Measurements from ENCODE around the gene SNCAIP. TPM values are rescaled to one million over a fixed set of nuclear protein-coding genes. Genes with fewer than 3 reads are reported as not detected.

SNCAIP gene
- total and polyA plus RNA-seq, 7 donors, result 0.18 to 0.87 (median 0.38) TPM

DNA sequence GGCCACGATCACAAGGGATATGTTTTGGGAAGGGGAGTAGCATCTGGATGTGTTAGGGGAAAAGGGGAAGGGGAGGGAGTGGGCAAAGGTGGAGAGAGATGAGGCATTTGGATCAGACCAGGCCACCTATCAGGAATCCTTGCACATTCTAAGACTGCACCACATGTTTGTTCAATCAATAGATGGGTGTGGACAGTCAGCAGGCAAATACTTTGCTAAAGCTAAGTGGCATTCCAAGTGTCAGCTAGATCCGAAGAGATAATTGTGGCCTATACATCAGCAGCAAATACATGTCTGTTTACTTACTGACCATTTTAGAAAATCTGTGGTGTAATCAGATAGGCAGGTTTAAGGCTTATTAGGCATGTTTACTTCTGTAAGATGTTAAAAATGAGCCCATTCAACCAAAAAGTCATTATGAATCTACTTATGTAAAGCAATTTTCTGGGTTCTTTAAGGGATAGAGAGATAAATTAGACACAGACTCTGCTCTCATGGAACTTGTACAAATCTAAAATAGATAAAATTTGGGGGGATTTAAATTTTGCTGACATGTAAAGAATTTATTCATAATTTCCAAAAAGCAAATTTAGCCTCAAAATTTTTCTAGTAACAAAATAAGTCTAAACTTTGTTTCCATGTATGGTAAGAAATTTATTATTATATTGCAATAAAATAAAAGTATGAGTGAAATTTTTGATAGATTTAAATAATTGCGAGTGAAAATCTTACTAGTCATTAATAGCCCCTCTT, 107.3 kb downstream of the SNCAIP start:
- TF ChIP-seq CTCF (IDR thresholded peaks at IDR 0.05), result no peak
- Histone ChIP-seq H3K36me3 (ENCODE audit: insufficient read depth in 1 of 2, low read depth in 1 of 2) (no peaks in the 10 kb centered on the region), H3K4me1 (no peaks in the 10 kb centered on the region), H3K9me3 (no peaks in the 10 kb centered on the region), H3K4me3 (no peak overlapping the region), H3K27me3 (ENCODE audit: insufficient read depth in 3 of 3, low read length in 2 of 3) (no peaks in the 10 kb centered on the region), H3K27ac (no peak overlapping the region)
- no peak for ATAC-seq
- intact Hi-C loops (cut with DNase I), result loop anchor here in 1 of 2 donors (10.0 kb wide), 1 partner anchor 225 kb away; no protein-coding TSS in a partner anchor
- WGBS, 3 donors, result 77 to 85% (median 81%) methylated on average over 3 of the region's 3 CpGs
- no peak for DNase-seq

- no peaks in the 10 kb centered on the region for H3K36me3 ChIP-seq (ENCODE audit: insufficient read depth in 1 of 2, low read depth in 1 of 2)
- H3K9me3 ChIP-seq, result no peaks in the 10 kb centered on the region
- no peak overlapping the region for H3K4me3 ChIP-seq
- intact Hi-C loops (cut with DNase I), result no loop called here
- WGBS, 3 donors, result 35 to 38% (median 35%) methylated on average over 6 of the region's 6 CpGs
- no peaks in the 10 kb centered on the region for H3K4me1 ChIP-seq
- H3K27me3 ChIP-seq (ENCODE audit: insufficient read depth in 3 of 3, low read length in 2 of 3), result no peaks in the 10 kb centered on the region
- DNase-seq, result no peak
- TF ChIP-seq CTCF (IDR thresholded peaks at IDR 0.05), result no peak
- ATAC-seq, result no peak
- no peak overlapping the region for H3K27ac ChIP-seq
These were observed 108.1 kb downstream of the SNCAIP start for GRCh38 chr5:122420091-122420490.

DNA sequence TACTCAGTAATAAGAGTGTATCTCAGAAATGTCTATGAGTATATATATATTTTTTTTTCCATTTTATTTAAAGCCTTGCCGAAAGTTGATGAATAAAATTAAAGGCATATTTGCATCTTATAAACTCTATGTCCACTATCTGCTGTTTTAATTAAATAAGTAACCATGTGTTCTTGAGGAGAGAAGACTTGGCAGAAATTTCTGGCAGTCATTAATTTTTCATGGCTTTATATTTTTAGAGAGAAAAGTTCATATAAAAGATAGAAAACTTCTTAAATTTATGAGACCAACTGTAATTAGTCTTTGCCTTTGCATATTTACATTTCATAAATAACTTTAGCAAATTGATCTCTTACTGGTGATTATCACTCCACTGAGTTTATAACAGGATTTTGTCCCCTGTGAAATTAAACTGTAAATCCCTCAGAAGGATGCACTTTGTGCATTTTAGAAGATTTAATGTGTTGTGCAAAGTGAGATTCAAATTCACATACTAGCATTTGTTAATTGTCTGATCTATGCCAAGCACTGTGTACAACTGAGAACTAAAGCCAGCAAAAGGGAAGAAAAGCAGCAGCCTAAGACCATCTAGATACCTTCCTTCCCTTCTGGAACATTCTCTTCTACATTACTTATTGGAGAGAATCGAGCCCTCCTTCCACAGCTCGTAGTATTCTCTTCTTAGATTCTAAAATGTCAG, 108.7 kb downstream of the SNCAIP start:
- 61 to 72% (median 66%) methylated on average over 3 of the region's 3 CpGs for WGBS, 3 donors
- Histone ChIP-seq H3K4me1 (no peaks in the 10 kb centered on the region), H3K4me3 (no peak overlapping the region), H3K36me3 (ENCODE audit: insufficient read depth in 1 of 2, low read depth in 1 of 2) (no peaks in the 10 kb centered on the region), H3K9me3 (no peaks in the 10 kb centered on the region), H3K27ac (no peak overlapping the region), H3K27me3 (ENCODE audit: insufficient read depth in 3 of 3, low read length in 2 of 3) (no peaks in the 10 kb centered on the region)
- ATAC-seq, result no peak
- no peak for DNase-seq
- no peak for TF ChIP-seq CTCF (IDR thresholded peaks at IDR 0.05)
- intact Hi-C loops (cut with DNase I), result no loop called here

DNA sequence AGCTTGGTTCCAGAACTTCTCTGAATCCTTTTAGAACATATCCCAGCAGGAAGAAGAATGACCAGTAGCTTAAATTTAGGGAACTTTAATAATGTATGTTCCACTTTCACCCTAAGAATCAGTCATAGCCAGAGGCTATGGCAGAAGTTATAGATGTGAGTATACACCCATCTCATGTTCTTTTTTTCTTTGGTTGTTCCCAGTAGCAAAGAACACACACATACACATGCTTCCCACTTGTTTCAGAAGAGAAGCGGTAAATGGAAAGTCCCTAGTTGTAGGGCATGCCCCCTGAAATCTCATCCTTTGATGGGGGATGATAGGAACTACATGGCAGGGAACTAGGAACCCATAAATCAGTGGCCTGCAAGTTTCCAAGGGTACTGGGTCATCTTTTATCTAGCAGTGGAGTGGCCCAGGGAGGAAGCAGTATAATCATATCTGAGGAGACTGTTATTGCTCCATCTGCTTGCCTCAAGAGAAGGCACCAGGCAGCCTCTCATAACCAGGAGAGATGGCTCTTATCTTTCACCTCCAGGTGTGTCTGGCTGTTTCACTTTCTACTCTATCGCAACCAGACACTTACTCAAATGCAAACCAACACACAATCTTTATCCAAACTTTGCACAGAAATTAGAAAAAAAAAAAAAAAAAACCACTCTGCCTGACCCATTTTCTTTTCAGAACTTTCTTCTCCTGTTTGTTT, 109.5 kb downstream of the SNCAIP start:
- intact Hi-C loops (cut with DNase I), result no loop called here
- no peaks in the 10 kb centered on the region for H3K4me1 ChIP-seq
- H3K9me3 ChIP-seq, result no peaks in the 10 kb centered on the region
- 95 to 97% (median 96%) methylated on average over 2 of the region's 2 CpGs for WGBS, 3 donors
- no peaks in the 10 kb centered on the region for H3K27me3 ChIP-seq (ENCODE audit: insufficient read depth in 3 of 3, low read length in 2 of 3)
- H3K27ac ChIP-seq, result no peak overlapping the region
- no peak for TF ChIP-seq CTCF (IDR thresholded peaks at IDR 0.05)
- DNase-seq (no peak), ATAC-seq (no peak)
- H3K4me3 ChIP-seq, result no peak overlapping the region
- H3K36me3 ChIP-seq (ENCODE audit: insufficient read depth in 1 of 2, low read depth in 1 of 2), result no peaks in the 10 kb centered on the region
